Adrenal gland (tissue), 12 donors: ENCODE measurements around the gene ST8SIA6. TPM values are rescaled to one million over a fixed set of nuclear protein-coding genes. Genes with fewer than 3 reads are reported as not detected.

Source experiments
- DNase-seq, 7 donors: peaks; one replicate each; pipeline ENCODE4 v3.0.0-alpha.2; 2019 to 2020
- H3K27ac ChIP-seq, 5 donors: fragments of 200-600 bp; sonication (generic) in 4 of 5; 1 replicate in 3 of 5; 2 replicates in 2 of 5; pipeline versions ENCODE4 v1.5.1 to v1.8.0; 2016 to 2020; ENCODE audit warnings: mild to moderate bottlenecking in 1 of 5
- H3K27me3 ChIP-seq: fragments of 200-600 bp; 2 replicates; pipeline ENCODE4 v1.8.0; 2021
- H3K36me3 ChIP-seq, 2 donors: fragments of 200-600 bp; replicated peaks in 1 of 2; 1 replicate in 1 of 2; 2 replicates in 1 of 2; pipeline versions ENCODE4 v1.5.1 to v1.8.0; 2018 to 2022
- H3K4me1 ChIP-seq, 2 donors: fragments of 200-600 bp; replicated peaks in 1 of 2; 1 replicate in 1 of 2; 2 replicates in 1 of 2; pipeline versions ENCODE4 v1.5.1 to v1.8.0; 2018 to 2021
- H3K4me3 ChIP-seq, 4 donors: fragments of 200-600 bp; sonication (generic) in 3 of 4; one replicate each; pipeline ENCODE4 v1.5.1; 2016 to 2018
- H3K9me3 ChIP-seq, 3 donors: fragments of 200-600 bp; sonication (generic) in 1 of 3; replicated peaks in 1 of 3; 1 replicate in 2 of 3; 2 replicates in 1 of 3; pipeline versions ENCODE4 v1.5.1 to v1.8.0; 2016 to 2021
- CTCF ChIP-seq, 6 experiments: fragments of 450-650 bp in 4 of 6; fragments of 200-600 bp in 2 of 6; sonication (generic) in 1 of 6; IDR thresholded peaks; 1 replicate in 5 of 6; 2 replicates in 1 of 6; pipeline versions ENCODE4 v1.5.1 to v1.8.0; 2016 to 2021; ENCODE audit warnings: antibody characterized with exemption in 6 of 6, mild to moderate bottlenecking in 2 of 6, moderate library complexity in 1 of 6
- POLR2A ChIP-seq, 2 donors: fragments of 450-650 bp; IDR thresholded peaks; one replicate each; pipeline ENCODE4 v1.6.1; 2017; ENCODE audit warnings: antibody characterized with exemption in 2 of 2, mild to moderate bottlenecking in 2 of 2, moderate library complexity in 1 of 2
- WGBS, 4 donors: extraction: QIAGEN DNeasy Blood & Tissue Kit in 2 of 4; methylation state at CpG; one replicate each; pipeline versions ENCODE4 v1.1.5 to v1.1.7; 2013 to 2017; 5-methylcytosine and 5-hydroxymethylcytosine counted together
- intact Hi-C, 2 donors: fragments of 100-400 bp; cut with DNase I; formaldehyde crosslinking; loops; one replicate each; pipeline versions ENCODE4 v1.14.1 to v1.15.0; 2022 to 2023
- polyA plus RNA-seq, 3 donors: library from polyadenylated mRNA; stranded (reverse); fragments of 200-250 nt in 2 of 3; fragments of 350-450 nt in 1 of 3; fragmentation: Illumina TruSeq in 1 of 3; extraction: RNeasy Lipid Tissue Mini Kit (QIAGEN cat#74804) in 1 of 3; gene quantifications; one replicate each; pipeline ENCODE4 v1.2.3, GENCODE V29; 2013 to 2014
- total RNA-seq, 9 donors: library from RNA; depleted of rRNA in 4 of 9; stranded (reverse); fragments of >200 nt in 4 of 9; fragments of 120-200 nt in 1 of 9; fragmentation: NEBNext Ultra II Directional in 1 of 9; extraction: Animal tissue kit (Norgen Biotek cat#: 25700) in 1 of 9; gene quantifications; one replicate each; pipeline versions ENCODE4 v1.1.0 to v1.2.4, GENCODE V29; 2013 to 2023
- donor health status: healthy with polysubstance abuse.
- donor health status: Bipolar disorder and iron deficiency.
- donor health status: DM: yes; HTN: yes; CAD: no.
- donor health status: DM: no; HTN: no; CAD: no.
- donor health status: DM: no; HTN: no; CAD: no.
- donor health status: DM: yes; HTN: yes; CAD: no.

Gene ST8SIA6
- total and polyA plus RNA-seq, 12 donors = 0.13 to 3.4 (median 0.54) TPM; not detected in 1

GRCh38 chr10:17380016-17380415, 74.4 kb downstream of the ST8SIA6 start:
- intact Hi-C loops = no loop called here
- no peak for DNase-seq
- 54 to 75% (median 70%) methylated on average over 1 of the region's 1 CpG for WGBS, 4 donors
- no peaks in the 10 kb centered on the region for H3K27me3 ChIP-seq
- no peak for TF ChIP-seq POLR2A (IDR thresholded peaks at IDR 0.05)
- H3K27ac ChIP-seq = no peak overlapping the region
- no peaks in the 10 kb centered on the region for H3K36me3 ChIP-seq
- H3K9me3 ChIP-seq = no peaks in the 10 kb centered on the region
- no peaks in the 10 kb centered on the region for H3K4me1 ChIP-seq
- H3K4me3 ChIP-seq = no peak overlapping the region

GRCh38 chr10:17379151-17379690, 75.2 kb downstream of the ST8SIA6 start:
- no peak overlapping the region for H3K4me3 ChIP-seq
- WGBS, 4 donors = 71 to 74% (median 72%) methylated on average over 6 of the region's 6 CpGs
- intact Hi-C loops = no loop called here
- H3K9me3 ChIP-seq = no peaks in the 10 kb centered on the region
- DNase-seq = no peak
- no peaks in the 10 kb centered on the region for H3K4me1 ChIP-seq
- TF ChIP-seq POLR2A (IDR thresholded peaks at IDR 0.05) (no peak), CTCF (IDR thresholded peaks at IDR 0.05) (no peak)
- H3K27me3 ChIP-seq = no peaks in the 10 kb centered on the region
- no peak overlapping the region for H3K27ac ChIP-seq
- H3K36me3 ChIP-seq = no peaks in the 10 kb centered on the region

- no peaks in the 10 kb centered on the region for H3K9me3 ChIP-seq
- WGBS, 4 donors = 74 to 85% (median 77%) methylated on average over 10 of the region's 10 CpGs
- intact Hi-C loops = no loop called here
- no peak overlapping the region for H3K4me3 ChIP-seq
- no peak overlapping the region for H3K27ac ChIP-seq
- DNase-seq = no peak
- no peaks in the 10 kb centered on the region for H3K27me3 ChIP-seq
- no peaks in the 10 kb centered on the region for H3K36me3 ChIP-seq
- TF ChIP-seq POLR2A (IDR thresholded peaks at IDR 0.05) = no peak
- TF ChIP-seq CTCF (IDR thresholded peaks at IDR 0.05) = peak in 1 of 6 experiments; percentile 7
- no peaks in the 10 kb centered on the region for H3K4me1 ChIP-seq
These were observed 78.3 kb downstream of the ST8SIA6 start for GRCh38 chr10:17375936-17376584.

GRCh38 chr10:17368708-17369272, 85.6 kb downstream of the ST8SIA6 start:
- intact Hi-C loops = no loop called here
- WGBS, 4 donors = 84 to 97% (median 88%) methylated on average over 4 of the region's 4 CpGs

More at GRCh38 chr10:17368708-17369272, 85.6 kb downstream of the ST8SIA6 start:
- Histone ChIP-seq H3K4me1 (no peaks in the 10 kb centered on the region), H3K36me3 (no peaks in the 10 kb centered on the region), H3K9me3 (no peaks in the 10 kb centered on the region), H3K27ac (no peak overlapping the region), H3K4me3 (no peak overlapping the region), H3K27me3 (no peaks in the 10 kb centered on the region)
- DNase-seq = no peak
- TF ChIP-seq CTCF (IDR thresholded peaks at IDR 0.05) = no peak
- TF ChIP-seq POLR2A (IDR thresholded peaks at IDR 0.05) = no peak
